PC-3 (cell line): Measurements from ENCODE around the gene DCTD.

ENCODE experiments used
- CTCF ChIP-seq: fragments of 300-600 bp; sonication (generic); conservative IDR thresholded peaks from 2 replicates; pipeline ENCODE4 v1.5.1; 2017; ENCODE audit warnings: antibody characterized with exemption, low read depth, mild to moderate bottlenecking, low read length
- EZH2 ChIP-seq: fragments of 300-600 bp; sonication (generic); IDR thresholded peaks from one replicate; pipeline ENCODE4 v1.6.1; 2017; ENCODE audit warnings: antibody characterized with exemption, mild to moderate bottlenecking, low read length; ENCODE audit not compliant: unreplicated experiment

- no peak for TF ChIP-seq CTCF
- no peak for TF ChIP-seq EZH2
These were observed 28.3 kb downstream of the DCTD start for GRCh38 chr4:182888891-182889290.
